IMR-90 (cell line): ENCODE measurements around the gene CD81. TPM values are rescaled to one million over a fixed set of nuclear protein-coding genes. Genes with fewer than 3 reads are reported as not detected.
"Not testable (repeated sequence)": the region's sequence is repeated elsewhere in the genome, so short reads cannot be mapped to it uniquely, and the experiment has no call there.

Source experiments
- ATAC-seq: fragments of 200-7000 bp; cut with Tn5 transposase; 2 replicates; pipeline ENCODE4 v1.9.1; 2020; ENCODE audit warnings: low read depth, mild to moderate bottlenecking, moderate library complexity
- BruUV-seq: library from RNA; stranded (reverse); fragments of 400-500 nt; replicated peaks from 2 replicates; lab custom pipeline; 2021; lab: Mats Ljungman, UMichigan
- CTCF ChIA-PET: fragments of 300-600 bp; formaldehyde crosslinking; extraction: SDS; loops from one replicate; lab custom pipeline; 2021; ENCODE audit warnings: antibody characterized with exemption; lab: Yijun Ruan, JAX
- POLR2A ChIA-PET: fragments of 300-600 bp; sonication (Branson Sonifier 250); formaldehyde crosslinking; loops from one replicate; lab custom pipeline; 2022; ENCODE audit warnings: antibody characterized with exemption; ENCODE audit not compliant: unreplicated experiment; lab: Charles Lee
- DNase-seq: peaks from one replicate; pipeline ENCODE4 v3.0.0; 2013
- H2AFZ ChIP-seq: replicated peaks from 2 replicates; pipeline ENCODE3; 2013; ENCODE audit warnings: low read length, mild to moderate bottlenecking; ENCODE audit not compliant: poor library complexity
- H2AK5ac ChIP-seq: 2 replicates; pipeline ENCODE4 v1.6.1; 2013; ENCODE audit warnings: low read depth, low read length, inconsistent platforms
- H2AK9ac ChIP-seq: replicated peaks from 2 replicates; pipeline ENCODE3; 2013; ENCODE audit warnings: mild to moderate bottlenecking, low read depth, low read length, moderate library complexity; ENCODE audit not compliant: poor library complexity
- H2BK120ac ChIP-seq: 2 replicates; pipeline ENCODE4 v1.6.1; 2013; ENCODE audit warnings: low read depth, low read length, inconsistent platforms
- H2BK15ac ChIP-seq: 3 replicates; pipeline ENCODE4 v1.6.1; 2013; ENCODE audit warnings: low read depth, low read length, inconsistent platforms
- H2BK20ac ChIP-seq: 2 replicates; pipeline ENCODE4 v1.6.1; 2013; ENCODE audit warnings: low read depth, mild to moderate bottlenecking, inconsistent platforms, low read length, moderate library complexity
- H2BK5ac ChIP-seq: 2 replicates; pipeline ENCODE4 v1.6.1; 2013; ENCODE audit warnings: mild to moderate bottlenecking, low read depth, low read length, inconsistent platforms; ENCODE audit not compliant: poor library complexity, severe bottlenecking
- H3K14ac ChIP-seq: replicated peaks from 2 replicates; pipeline ENCODE4 v1.6.1; 2013; ENCODE audit warnings: low read depth, low read length, inconsistent platforms
- H3K18ac ChIP-seq: 2 replicates; pipeline ENCODE4 v1.6.1; 2013; ENCODE audit warnings: low read depth, low read length, control low read depth
- H3K23ac ChIP-seq: 2 replicates; pipeline ENCODE4 v1.6.1; 2013; ENCODE audit warnings: low read depth, low read length, inconsistent platforms
- H3K27ac ChIP-seq: 2 replicates; pipeline ENCODE4 v1.5.1; 2013; ENCODE audit warnings: mild to moderate bottlenecking, control low read depth, low read length; ENCODE audit not compliant: insufficient read depth
- H3K27me3 ChIP-seq: 2 replicates; pipeline ENCODE4 v1.6.1; 2013; ENCODE audit warnings: low read length; ENCODE audit not compliant: control insufficient read depth, insufficient read depth
- H3K36me3 ChIP-seq: 2 replicates; pipeline ENCODE4 v1.6.1; 2013; ENCODE audit warnings: low read length, mixed read lengths; ENCODE audit not compliant: control insufficient read depth, insufficient read depth
- H3K4ac ChIP-seq: 2 replicates; pipeline ENCODE4 v1.6.1; 2013; ENCODE audit warnings: low read depth, low read length, inconsistent platforms
- H3K4me1 ChIP-seq: 2 replicates; pipeline ENCODE4 v1.6.1; 2013; ENCODE audit warnings: low read length, mixed read lengths; ENCODE audit not compliant: control insufficient read depth, insufficient read depth
- H3K4me2 ChIP-seq: 2 replicates; pipeline ENCODE4 v1.6.1; 2013; ENCODE audit warnings: low read depth, mild to moderate bottlenecking, control low read depth, low read length, moderate library complexity
- H3K4me3 ChIP-seq: 2 replicates; pipeline ENCODE4 v1.5.1; 2013; ENCODE audit warnings: low read depth, mild to moderate bottlenecking, control low read depth, low read length, moderate library complexity; ENCODE audit not compliant: insufficient read depth
- H3K56ac ChIP-seq: 2 replicates; pipeline ENCODE4 v1.6.1; 2013; ENCODE audit warnings: low read length, inconsistent platforms; ENCODE audit not compliant: insufficient read depth; ENCODE audit errors: extremely low read depth
- H3K79me1 ChIP-seq, 2 experiments: 2 replicates each; pipeline ENCODE4 v1.6.1; 2013; ENCODE audit warnings: low read length in 2 of 2, inconsistent platforms in 1 of 2, low read depth in 1 of 2
- H3K9ac ChIP-seq: 2 replicates; pipeline ENCODE4 v1.6.1; 2013; ENCODE audit warnings: low read depth, low read length, control low read depth
- H3K9me1 ChIP-seq: 2 replicates; pipeline ENCODE4 v1.6.1; 2013; ENCODE audit warnings: low read length, inconsistent platforms; ENCODE audit not compliant: insufficient read depth
- H3K9me3 ChIP-seq: 2 replicates; pipeline ENCODE4 v1.6.1; 2013; ENCODE audit warnings: low read length; ENCODE audit not compliant: control insufficient read depth, insufficient read depth
- H4K20me1 ChIP-seq: 2 replicates; pipeline ENCODE4 v1.6.1; 2013; ENCODE audit warnings: low read length, inconsistent platforms; ENCODE audit not compliant: insufficient read depth
- H4K5ac ChIP-seq: 2 replicates; pipeline ENCODE4 v1.6.1; 2013; ENCODE audit warnings: mild to moderate bottlenecking, low read depth, low read length, control low read depth
- H4K8ac ChIP-seq, 2 experiments: 2 replicates each; pipeline ENCODE4 v1.6.1; 2013; ENCODE audit warnings: low read depth in 2 of 2, low read length in 2 of 2, control low read depth in 1 of 2, inconsistent platforms in 1 of 2
- H4K91ac ChIP-seq: 2 replicates; pipeline ENCODE4 v1.6.1; 2013; ENCODE audit warnings: low read depth, low read length, inconsistent platforms; ENCODE audit not compliant: insufficient read depth
- CTCF ChIP-seq: conservative IDR thresholded peaks from 2 replicates; pipeline ENCODE4 v1.5.1; 2012; ENCODE audit warnings: mild to moderate bottlenecking, low read depth, low read length, improper control_type of control experiment
- WGBS, 2 experiments: methylation state at CpG; one replicate each; pipeline versions ENCODE4 v1.1.5 to v1.1.7; 2013; ENCODE audit warnings: missing lambda C conversion rate in 2 of 2; ENCODE audit not compliant: insufficient read length in 1 of 2; ENCODE audit errors: extremely low coverage in 2 of 2; 5-methylcytosine and 5-hydroxymethylcytosine counted together
- dilution Hi-C: fragments of 300-500 bp; cut with HindIII; formaldehyde crosslinking; loops from one replicate; pipeline ENCODE4 v1.14.3; 2018; ENCODE audit warnings: low sequenced_read_pairs; ENCODE audit not compliant: unreplicated experiment
- in situ Hi-C: fragments of 300-500 bp; cut with MboI; formaldehyde crosslinking; loops from 3 replicates; pipeline ENCODE4 v1.14.3; 2019; ENCODE audit warnings: low sequenced_read_pairs, inconsistent platforms, mixed read lengths
- intact Hi-C: fragments of 100-400 bp; cut with micrococcal nuclease; formaldehyde crosslinking; loops from 2 replicates; pipeline ENCODE4 v1.10.0; 2022
- polyA plus RNA-seq, 3 experiments: library from polyadenylated mRNA; depleted of rRNA; stranded (reverse); fragments of >200 nt; gene quantifications; 2 replicates each; pipeline ENCODE4 v1.2.3, GENCODE V29; 2012; ENCODE audit warnings: low replicate concordance in 1 of 3
- total RNA-seq: library from RNA; depleted of rRNA; stranded (reverse); fragments of >200 nt; gene quantifications from 2 replicates; pipeline ENCODE4 v1.2.3, GENCODE V29; 2012
- TF ChIP-seq, protein P1 (sequence below): fragments of 150-350 bp; IDR thresholded peaks from 2 replicates; pipeline ENCODE4 v1.6.1; 2017; ENCODE audit warnings: mild to moderate bottlenecking, antibody characterized with exemption, low read length, low read depth

CD81 gene
- total and polyA plus RNA-seq, 2 of the 4 experiments (the other 2 are of a cell fraction), result 159 to 689 TPM

- Histone ChIP-seq H4K91ac (no peak overlapping the region), H3K56ac (no peak overlapping the region), H2BK20ac (no peak overlapping the region), H4K20me1 (no peaks in the 10 kb centered on the region), H3K4me2 (no peak overlapping the region), H3K4ac (no peak overlapping the region), H3K18ac (no peak overlapping the region), H3K27ac (no peak overlapping the region), H3K23ac (no peak overlapping the region), H3K9ac (no peak overlapping the region), H3K36me3 (no peaks in the 10 kb centered on the region), H2AK9ac (no peak overlapping the region), H2AK5ac (no peak overlapping the region), H3K4me3 (no peak overlapping the region), H4K8ac (no peak overlapping the region), H2AFZ (no peak overlapping the region), H3K9me1 (no peaks in the 10 kb centered on the region), H3K27me3 (peaks cover 2% of the 10 kb centered on the region; the same call in 1 of the 2 replicates), H2BK120ac (no peak overlapping the region), H3K14ac (no peak overlapping the region), H3K79me1 (no peaks in the 10 kb centered on the region), H3K4me1 (no peaks in the 10 kb centered on the region), H2BK15ac (no peak overlapping the region), H4K5ac (no peak overlapping the region), H2BK5ac (no peak overlapping the region), H3K9me3 (peaks cover 5% of the 10 kb centered on the region)
- dilution Hi-C loops (no loop called here), in situ Hi-C loops (no loop called here), intact Hi-C loops (no loop called here)
- no peak for DNase-seq
- BruUV-seq, result no TSS peak
- TF ChIP-seq, protein P1, sequence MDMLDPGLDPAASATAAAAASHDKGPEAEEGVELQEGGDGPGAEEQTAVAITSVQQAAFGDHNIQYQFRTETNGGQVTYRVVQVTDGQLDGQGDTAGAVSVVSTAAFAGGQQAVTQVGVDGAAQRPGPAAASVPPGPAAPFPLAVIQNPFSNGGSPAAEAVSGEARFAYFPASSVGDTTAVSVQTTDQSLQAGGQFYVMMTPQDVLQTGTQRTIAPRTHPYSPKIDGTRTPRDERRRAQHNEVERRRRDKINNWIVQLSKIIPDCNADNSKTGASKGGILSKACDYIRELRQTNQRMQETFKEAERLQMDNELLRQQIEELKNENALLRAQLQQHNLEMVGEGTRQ, result no peak
- TF ChIP-seq CTCF, result no peak
- ChIA-PET CTCF (no interaction called here), POLR2A (no interaction called here)
- no CpG with 5 or more reads among the region's 5 CpGs for WGBS, 2 experiments
- ATAC-seq, result no peak
These were observed 45.7 kb upstream of the CD81 start for GRCh38 chr11:2331404-2331803.

- dilution Hi-C loops, H2AFZ ChIP-seq, H2AK5ac ChIP-seq, H3K9me1 ChIP-seq, H3K79me1 ChIP-seq, H3K27ac ChIP-seq, CTCF ChIA-PET, H3K14ac ChIP-seq, H2BK15ac ChIP-seq, BruUV-seq, H3K4ac ChIP-seq, H3K4me3 ChIP-seq, H3K27me3 ChIP-seq, H3K56ac ChIP-seq, H2BK5ac ChIP-seq, H3K18ac ChIP-seq, H4K91ac ChIP-seq, H2AK9ac ChIP-seq, intact Hi-C loops, POLR2A ChIA-PET, H4K5ac ChIP-seq, H2BK120ac ChIP-seq, in situ Hi-C loops, DNase-seq, H3K4me2 ChIP-seq, H4K20me1 ChIP-seq, H4K8ac ChIP-seq, H2BK20ac ChIP-seq, H3K4me1 ChIP-seq, H3K9ac ChIP-seq, H3K23ac ChIP-seq, H3K9me3 ChIP-seq, ATAC-seq, H3K36me3 ChIP-seq: not testable (repeated sequence)
- no CpG with 5 or more reads among the region's 29 CpGs for WGBS, 2 experiments
These were observed 44.5 kb upstream of the CD81 start for GRCh38 chr11:2332569-2332968.
